SU-DHL-6 (cell line): ENCODE data around the gene CYP24A1.
"Not testable (repeated sequence)": the region's sequence is repeated elsewhere in the genome, so short reads cannot be mapped to it uniquely, and the experiment has no call there.

Experiments used
- H2AFZ ChIP-seq: fragments of 200-600 bp; sonication (generic); 2 replicates; pipeline ENCODE4 v1.6.1; 2014; ENCODE audit warnings: low read depth, mild to moderate bottlenecking, moderate library complexity, mixed read lengths, antibody characterized with exemption, low read length; ENCODE audit not compliant: severe bottlenecking
- H3F3A ChIP-seq: fragments of 200-600 bp; shearing (Covaris generic); 2 replicates; pipeline ENCODE4 v1.6.0; 2016; ENCODE audit warnings: antibody characterized with exemption, mild to moderate bottlenecking; ENCODE audit not compliant: insufficient read depth
- H3K27ac ChIP-seq: fragments of 200-600 bp; sonication (generic); 2 replicates; pipeline ENCODE4 v1.5.1; 2016; ENCODE audit warnings: low read depth, mild to moderate bottlenecking, low read length, moderate library complexity, mixed read lengths
- H3K27me3 ChIP-seq: fragments of 200-600 bp; sonication (generic), shearing (Covaris generic); 2 replicates; pipeline ENCODE4 v1.6.0; 2014; ENCODE audit warnings: mild to moderate bottlenecking, low read length
- H3K36me3 ChIP-seq: fragments of 200-600 bp; sonication (generic); 2 replicates; pipeline ENCODE4 v1.6.1; 2014; ENCODE audit warnings: mild to moderate bottlenecking, low read length, mixed read lengths
- H3K4me2 ChIP-seq: fragments of 300-600, 200-600 bp; shearing (Covaris generic), sonication (generic); 2 replicates; pipeline ENCODE4 v1.6.0; 2014; ENCODE audit warnings: low read length, low read depth, mild to moderate bottlenecking; ENCODE audit not compliant: poor library complexity, severe bottlenecking
- H3K4me3 ChIP-seq: fragments of 200-600 bp; sonication (generic); 2 replicates; pipeline ENCODE4 v1.5.1; 2014; ENCODE audit warnings: antibody characterized with exemption, low read length, mild to moderate bottlenecking, mixed read lengths; ENCODE audit not compliant: insufficient read depth, poor library complexity, severe bottlenecking
- H3K79me2 ChIP-seq: fragments of 200-600 bp; sonication (generic); 2 replicates; pipeline ENCODE4 v1.6.1; 2014; ENCODE audit warnings: mild to moderate bottlenecking, low read length, moderate library complexity; ENCODE audit not compliant: insufficient read depth
- H3K9ac ChIP-seq: fragments of 200-600 bp; sonication (generic); 2 replicates; pipeline ENCODE4 v1.7.0; 2014; ENCODE audit warnings: mild to moderate bottlenecking, low read length
- H3K9me2 ChIP-seq: fragments of 200-600 bp; sonication (generic); replicated peaks from 2 replicates; pipeline ENCODE4 v1.6.1; 2014; ENCODE audit warnings: low read length; ENCODE audit not compliant: insufficient read depth
- H3K9me3 ChIP-seq: fragments of 200-600 bp; sonication (generic); 2 replicates; pipeline ENCODE4 v1.6.1; 2014; ENCODE audit warnings: low read length, mixed read lengths; ENCODE audit not compliant: insufficient read depth
- H4K20me1 ChIP-seq: fragments of 200-600 bp; sonication (generic); 2 replicates; pipeline ENCODE4 v1.6.1; 2014; ENCODE audit warnings: low read depth, mild to moderate bottlenecking, antibody characterized with exemption, low read length, moderate library complexity, mixed read lengths
- EZH2phosphoT487 ChIP-seq: fragments of 200-600 bp; sonication (generic), shearing (Covaris generic); conservative IDR thresholded peaks from 2 replicates; pipeline ENCODE4 v1.6.1; 2018; ENCODE audit warnings: mild to moderate bottlenecking, antibody characterized with exemption, low read length, moderate library complexity, mixed read lengths
- TF ChIP-seq, protein P1 (sequence below): fragments of 200-600 bp; sonication (generic); IDR thresholded peaks from one replicate; pipeline ENCODE4 v1.5.1; 2017; ENCODE audit warnings: antibody characterized with exemption, mild to moderate bottlenecking, low read length, moderate library complexity; ENCODE audit not compliant: insufficient read depth, poor library complexity, severe bottlenecking

The CYP24A1 gene

DNA sequence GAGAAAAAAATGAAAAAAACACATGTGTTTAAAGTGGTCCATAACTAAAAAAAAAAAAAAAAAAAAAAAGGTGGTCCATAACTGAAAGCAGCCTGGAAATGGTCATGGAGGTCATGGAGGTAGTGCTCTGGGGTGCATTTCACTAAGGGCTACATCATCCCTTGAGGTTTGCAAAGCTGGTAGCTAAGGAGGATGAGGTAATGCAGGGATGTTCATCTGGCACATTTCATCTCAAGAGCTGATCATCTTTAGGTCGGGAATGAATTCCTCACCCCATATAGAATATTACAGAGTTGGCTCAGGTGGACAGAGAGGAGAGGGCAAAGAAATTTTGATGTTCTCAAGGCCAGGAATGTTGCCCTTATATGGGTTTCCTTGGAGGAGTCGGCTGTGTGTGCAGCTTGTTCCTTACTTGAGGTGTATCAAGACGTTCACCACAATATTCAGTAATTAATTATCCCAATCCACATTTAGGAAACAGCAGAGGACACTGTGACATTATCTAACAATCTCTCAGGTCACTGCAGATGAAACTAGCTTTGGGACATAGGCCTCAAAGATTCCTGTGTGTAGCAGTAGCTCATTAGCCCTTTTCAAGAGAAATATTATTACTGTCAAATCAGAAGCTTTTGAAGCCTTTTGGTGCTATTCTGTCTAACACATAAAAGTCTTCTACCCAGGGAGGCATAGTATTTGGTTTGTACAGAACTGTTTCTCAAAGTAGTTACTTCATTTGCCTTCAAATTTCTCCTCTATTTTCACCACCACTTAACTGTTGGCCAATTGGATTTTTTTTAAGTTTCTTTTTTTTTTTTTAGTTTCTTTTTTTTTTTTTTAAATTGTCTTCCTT lies 46.8 kb downstream of the CYP24A1 start:
- Histone ChIP-seq H3F3A (no peaks in the 10 kb centered on the region), H3K79me2 (no peaks in the 10 kb centered on the region), H3K4me2 (no peak overlapping the region), H3K9ac (no peak overlapping the region), H2AFZ (no peak overlapping the region), H3K9me2 (no peaks in the 10 kb centered on the region), H3K27ac (no peak overlapping the region), H3K4me3 (no peak overlapping the region), H3K36me3 (no peaks in the 10 kb centered on the region), H3K9me3 (no peaks in the 10 kb centered on the region), H3K27me3 (no peaks in the 10 kb centered on the region), H4K20me1 (no peaks in the 10 kb centered on the region)
- no peak for TF ChIP-seq EZH2phosphoT487
- TF ChIP-seq, protein P1, sequence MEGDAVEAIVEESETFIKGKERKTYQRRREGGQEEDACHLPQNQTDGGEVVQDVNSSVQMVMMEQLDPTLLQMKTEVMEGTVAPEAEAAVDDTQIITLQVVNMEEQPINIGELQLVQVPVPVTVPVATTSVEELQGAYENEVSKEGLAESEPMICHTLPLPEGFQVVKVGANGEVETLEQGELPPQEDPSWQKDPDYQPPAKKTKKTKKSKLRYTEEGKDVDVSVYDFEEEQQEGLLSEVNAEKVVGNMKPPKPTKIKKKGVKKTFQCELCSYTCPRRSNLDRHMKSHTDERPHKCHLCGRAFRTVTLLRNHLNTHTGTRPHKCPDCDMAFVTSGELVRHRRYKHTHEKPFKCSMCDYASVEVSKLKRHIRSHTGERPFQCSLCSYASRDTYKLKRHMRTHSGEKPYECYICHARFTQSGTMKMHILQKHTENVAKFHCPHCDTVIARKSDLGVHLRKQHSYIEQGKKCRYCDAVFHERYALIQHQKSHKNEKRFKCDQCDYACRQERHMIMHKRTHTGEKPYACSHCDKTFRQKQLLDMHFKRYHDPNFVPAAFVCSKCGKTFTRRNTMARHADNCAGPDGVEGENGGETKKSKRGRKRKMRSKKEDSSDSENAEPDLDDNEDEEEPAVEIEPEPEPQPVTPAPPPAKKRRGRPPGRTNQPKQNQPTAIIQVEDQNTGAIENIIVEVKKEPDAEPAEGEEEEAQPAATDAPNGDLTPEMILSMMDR = no peak

DNA sequence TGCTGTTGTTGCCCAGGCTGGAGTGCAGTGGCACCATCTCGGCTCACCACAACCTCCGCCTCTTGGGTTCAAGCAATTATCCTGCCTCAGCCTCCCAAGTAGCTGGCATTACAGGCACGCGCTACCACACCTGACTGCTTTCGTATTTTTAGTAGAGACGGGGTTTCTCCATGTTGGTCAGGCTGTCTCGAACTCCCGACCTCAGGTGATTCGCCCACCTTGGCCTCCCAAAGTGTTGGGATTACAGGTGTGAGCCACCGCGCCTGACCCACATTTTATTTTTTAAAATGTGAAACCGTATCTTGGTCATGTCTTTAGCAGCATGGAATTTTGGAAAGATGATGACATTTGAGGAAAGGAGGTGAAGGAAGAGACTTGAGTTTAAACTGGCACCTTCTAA lies 47.5 kb downstream of the CYP24A1 start:
- not testable (repeated sequence) for H3K9me2 ChIP-seq, H3K9ac ChIP-seq, H3K9me3 ChIP-seq, H3K4me3 ChIP-seq, H4K20me1 ChIP-seq, H3F3A ChIP-seq, H3K79me2 ChIP-seq, H3K36me3 ChIP-seq, H3K4me2 ChIP-seq, H2AFZ ChIP-seq, H3K27me3 ChIP-seq, H3K27ac ChIP-seq

DNA sequence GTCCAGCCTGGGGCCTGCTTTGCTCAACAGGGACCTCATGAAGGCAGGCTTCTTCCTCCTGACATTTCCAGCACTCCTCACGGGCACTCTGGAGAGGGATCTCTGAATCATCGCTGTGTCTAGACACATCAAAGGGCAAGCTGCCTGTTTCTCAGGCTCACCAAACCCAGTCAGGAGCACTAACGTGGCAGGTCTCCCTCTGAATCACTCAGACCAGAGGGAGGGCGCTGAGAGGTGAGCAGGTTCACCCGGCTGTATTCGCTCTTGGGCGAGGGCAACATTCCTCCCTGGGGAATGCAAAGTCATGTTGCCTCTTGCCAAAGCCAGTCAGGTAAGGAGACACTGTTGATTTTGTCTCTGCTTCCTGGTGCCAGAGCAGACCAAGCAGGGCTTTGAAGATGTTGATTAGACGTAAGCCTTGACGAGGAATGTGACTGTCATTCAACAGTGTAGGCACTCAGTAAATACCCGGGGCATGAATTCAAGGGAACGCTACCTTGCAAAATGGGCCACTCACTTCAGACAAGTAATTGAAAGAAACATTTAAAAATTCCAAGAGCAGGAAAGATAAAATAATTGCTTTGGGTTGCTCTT lies 50.1 kb downstream of the CYP24A1 start:
- Histone ChIP-seq H3K9ac (no peak overlapping the region), H3K4me2 (no peak overlapping the region), H3F3A (no peaks in the 10 kb centered on the region), H3K9me2 (no peaks in the 10 kb centered on the region), H3K27me3 (no peaks in the 10 kb centered on the region), H3K4me3 (no peak overlapping the region), H3K79me2 (no peaks in the 10 kb centered on the region), H3K27ac (no peak overlapping the region), H2AFZ (no peak overlapping the region), H4K20me1 (no peaks in the 10 kb centered on the region), H3K36me3 (no peaks in the 10 kb centered on the region), H3K9me3 (no peaks in the 10 kb centered on the region)
- TF ChIP-seq, protein P1 = no peak
- no peak for TF ChIP-seq EZH2phosphoT487
